Putamen (tissue), 1 donor: ENCODE results near the gene CDH8.

Experiments used
- DNase-seq: peaks from one replicate; pipeline ENCODE4 v3.0.0-alpha.2; 2016; ENCODE audit warnings: low spot score

The CDH8 gene

GRCh38 chr16:62036101-62036801 lies at the start of gene CDH8:
Gene CDH8, minus strand, starts transcription at chr16:62036438. Its CDS starts 15,035 bp downstream, at chr16:62021403.
- DNase-seq = no peak

- no peak for DNase-seq
Observed at GRCh38 chr16:62079236-62079635, 43.0 kb upstream of the CDH8 start.

GRCh38 chr16:62077998-62078397 lies 41.8 kb upstream of the CDH8 start:
- DNase-seq = no peak

GRCh38 chr16:62076886-62077285 lies 40.6 kb upstream of the CDH8 start:
- DNase-seq = no peak

- DNase-seq = no peak
Observed at GRCh38 chr16:62068747-62069146, 32.5 kb upstream of the CDH8 start.

- DNase-seq = no peak
Observed at GRCh38 chr16:62067981-62068380, 31.7 kb upstream of the CDH8 start.

GRCh38 chr16:62067182-62067581 lies 30.9 kb upstream of the CDH8 start:
- DNase-seq = no peak

- no peak for DNase-seq
Observed at GRCh38 chr16:62066747-62067146, 30.5 kb upstream of the CDH8 start.

GRCh38 chr16:62064173-62064572 lies 27.9 kb upstream of the CDH8 start:
- DNase-seq = no peak

GRCh38 chr16:62060089-62060488 lies 23.9 kb upstream of the CDH8 start:
- DNase-seq = no peak

- no peak for DNase-seq
Observed at GRCh38 chr16:62059527-62059926, 23.3 kb upstream of the CDH8 start.

- no peak for DNase-seq
Observed at GRCh38 chr16:62058412-62058811, 22.2 kb upstream of the CDH8 start.

- no peak for DNase-seq
Observed at GRCh38 chr16:62051942-62052341, 15.7 kb upstream of the CDH8 start.

GRCh38 chr16:62050793-62051192 lies 14.6 kb upstream of the CDH8 start:
- DNase-seq = no peak

GRCh38 chr16:62046801-62047200 lies 10.6 kb upstream of the CDH8 start:
- DNase-seq = no peak

GRCh38 chr16:62041401-62041800 lies 5.2 kb upstream of the CDH8 start:
- no peak for DNase-seq

- DNase-seq = peak; percentile 76
Observed at GRCh38 chr16:62038646-62039045, 2.4 kb upstream of the CDH8 start.

- no peak for DNase-seq
Observed at GRCh38 chr16:62038225-62038624, 2.0 kb upstream of the CDH8 start.

GRCh38 chr16:62036802-62037135 lies 531 bp upstream of the CDH8 start:
- DNase-seq = no peak

- DNase-seq = no peak
Observed at GRCh38 chr16:62035115-62036092, 834 bp downstream of the CDH8 start.

GRCh38 chr16:62034231-62035114 lies 1.8 kb downstream of the CDH8 start:
- DNase-seq = no peak

GRCh38 chr16:62033065-62033464 lies 3.2 kb downstream of the CDH8 start:
- DNase-seq = no peak
